HG03108 (cell line): ENCODE measurements around the gene ACTN4.
"Not testable (repeated sequence)": the region's sequence is repeated elsewhere in the genome, so short reads cannot be mapped to it uniquely, and the experiment has no call there.

Source experiments
- ATAC-seq: cut with Tn5 transposase; IDR thresholded peaks from one replicate; pipeline ENCODE4 v1.9.1; 2021; ENCODE audit warnings: moderate library complexity; ENCODE audit not compliant: unreplicated experiment

The ACTN4 gene

GRCh38 chr19:38761884-38762389 is 114.5 kb downstream of the ACTN4 start:
- not testable (repeated sequence) for ATAC-seq

GRCh38 chr19:38763795-38764220 is 116.4 kb downstream of the ACTN4 start:
- ATAC-seq = no peak

- ATAC-seq = no peak
These were observed 117.8 kb downstream of the ACTN4 start for GRCh38 chr19:38765214-38765613.

DNA sequence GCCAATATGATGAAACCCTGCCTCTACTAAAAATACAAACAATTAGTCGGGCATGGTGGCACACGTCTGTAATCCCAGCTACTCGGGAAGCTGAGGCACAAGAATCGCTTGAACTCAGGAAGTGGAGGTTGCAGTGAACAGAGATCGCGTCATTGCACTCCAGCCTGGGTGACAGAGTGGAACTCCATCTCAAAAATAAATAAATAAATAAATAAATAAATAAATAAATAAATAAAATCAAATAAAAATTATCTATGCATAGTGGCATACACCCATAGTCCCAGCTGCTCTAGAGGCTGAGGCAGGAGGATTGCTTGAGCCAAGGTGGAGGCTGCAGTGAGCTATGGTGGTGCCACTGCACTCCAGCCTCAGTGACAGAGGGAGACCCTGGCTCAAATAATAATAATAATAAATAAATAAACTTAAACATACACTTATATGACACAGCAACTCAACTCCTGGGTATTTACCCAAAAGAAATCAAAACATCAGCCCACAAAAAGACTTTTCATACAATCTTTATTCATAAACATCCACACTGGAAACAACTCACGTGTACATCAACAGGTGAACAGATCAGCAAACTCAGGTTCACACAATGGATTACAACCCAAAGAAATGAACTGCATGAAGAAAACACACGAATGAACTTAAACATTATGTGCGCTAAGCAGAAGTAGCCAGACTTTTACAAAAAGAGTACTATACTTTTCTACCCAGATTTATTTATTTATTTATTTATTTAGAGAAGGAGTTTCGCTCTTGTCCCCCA is 119.0 kb downstream of the ACTN4 start:
- no peak for ATAC-seq

- ATAC-seq = peak; percentile 69
These were observed 122.3 kb downstream of the ACTN4 start for GRCh38 chr19:38769635-38770211.

DNA sequence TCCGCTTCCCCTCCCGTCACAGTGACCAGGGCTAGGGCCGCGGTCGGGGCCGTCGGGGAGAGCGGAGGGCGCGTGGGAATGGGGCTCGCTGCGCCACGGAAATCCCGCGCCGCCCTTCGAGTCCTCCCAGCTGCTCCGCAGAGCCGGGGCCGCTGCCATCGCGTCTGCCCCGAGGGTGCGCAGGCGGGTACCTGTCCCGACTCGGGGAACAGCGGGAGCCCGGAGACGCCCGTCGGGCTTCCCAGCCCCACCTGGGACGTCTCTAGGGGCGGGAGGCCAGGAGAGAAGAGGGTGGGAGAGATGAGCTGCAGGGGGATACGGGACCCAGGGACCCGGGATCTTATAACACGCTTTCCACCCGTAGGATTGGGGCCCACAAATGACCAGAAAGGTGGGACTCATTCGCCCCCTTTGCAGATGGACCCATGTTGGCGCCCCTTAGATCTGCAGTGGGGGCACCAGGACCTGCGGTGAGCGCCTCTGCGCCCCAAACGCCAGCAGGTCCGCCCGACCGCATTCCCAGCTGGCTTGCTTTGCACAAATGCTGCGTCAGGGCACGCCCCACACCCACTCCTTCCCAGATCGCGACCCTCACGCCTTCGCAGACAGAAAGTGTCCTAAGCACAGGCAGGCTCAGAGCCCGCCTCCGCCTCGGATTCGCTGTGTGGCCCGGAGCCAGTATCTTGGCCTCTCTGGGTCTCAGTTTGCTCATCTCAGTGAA is 122.9 kb downstream of the ACTN4 start:
- not testable (repeated sequence) for ATAC-seq

- peak; percentile 61 for ATAC-seq
These were observed 123.5 kb downstream of the ACTN4 start for GRCh38 chr19:38770949-38771275.

GRCh38 chr19:38771569-38771968 is 124.1 kb downstream of the ACTN4 start:
- not testable (repeated sequence) for ATAC-seq

GRCh38 chr19:38773469-38774177 is 126.2 kb downstream of the ACTN4 start, which contains the start of gene LGALS7:
TSS of gene LGALS7 (minus strand) at chr19:38773517. CDS start at chr19:38773492, 25 bp downstream.
- ATAC-seq = no peak

DNA sequence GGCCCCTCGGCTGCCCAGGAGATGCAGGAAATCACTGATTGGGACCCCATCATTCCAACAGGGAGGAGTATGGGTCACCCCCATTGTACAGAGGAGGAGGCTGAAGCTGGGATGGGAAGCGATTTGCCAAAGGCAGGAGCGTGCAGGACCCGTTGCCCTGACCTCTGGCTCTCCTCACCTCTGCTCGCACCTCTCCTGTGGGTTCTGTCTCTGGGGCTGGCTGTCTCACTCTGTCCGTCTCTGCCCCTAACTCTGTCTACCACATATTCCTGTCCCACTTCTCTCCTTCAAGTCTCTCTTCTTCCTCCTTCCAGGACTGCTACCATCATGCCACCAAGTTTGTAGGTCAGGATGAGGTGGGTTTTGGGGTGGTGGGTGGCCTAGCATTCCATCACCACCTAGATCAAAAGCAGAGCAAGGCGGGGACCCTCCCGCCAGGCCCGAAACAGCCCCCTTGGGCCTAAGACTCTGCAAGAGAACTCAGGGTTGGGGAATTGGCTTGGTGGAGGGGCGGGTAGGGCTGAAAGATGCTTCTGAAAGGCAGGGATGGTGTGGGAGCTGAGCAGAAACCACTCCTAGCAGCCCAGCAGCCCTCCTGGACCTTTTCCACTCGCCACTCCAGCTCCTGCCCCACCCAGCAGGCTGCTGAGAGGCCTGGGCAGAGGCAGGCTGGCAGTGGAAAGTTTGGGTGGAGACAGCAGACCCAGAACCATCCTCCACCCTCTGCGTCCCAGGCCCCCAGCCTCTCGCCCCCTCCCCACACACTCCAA is 126.9 kb downstream of the ACTN4 start:
- no peak for ATAC-seq

- ATAC-seq = no peak
These were observed 131.3 kb downstream of the ACTN4 start for GRCh38 chr19:38778733-38779132.

DNA sequence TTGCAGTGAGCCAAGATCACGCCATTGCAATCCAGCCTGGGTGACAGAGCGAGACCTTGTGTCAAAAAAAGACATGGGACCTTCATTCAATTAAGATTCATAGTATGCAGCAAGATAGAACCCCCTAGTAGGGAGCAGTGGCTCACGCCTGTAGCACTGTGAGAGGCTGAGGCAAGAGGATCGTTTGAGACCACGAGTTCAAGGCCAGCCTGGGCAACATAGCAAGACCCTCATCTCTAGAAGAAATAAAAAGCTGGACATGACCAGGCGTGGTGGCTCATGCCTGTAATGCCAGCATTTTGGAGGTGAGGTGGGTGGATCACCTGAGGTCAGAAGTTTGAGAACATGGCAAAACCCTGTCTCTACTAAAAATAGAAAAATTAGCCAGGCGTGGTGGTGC is 133.0 kb downstream of the ACTN4 start:
- ATAC-seq = no peak

- ATAC-seq = no peak
These were observed 133.6 kb downstream of the ACTN4 start for GRCh38 chr19:38781058-38781457.
